ENCODE measurements around the gene DHX16. TPM values are rescaled to one million over a fixed set of nuclear protein-coding genes. Genes with fewer than 3 reads are reported as not detected.

Gene DHX16
- total and polyA plus RNA-seq, 7 donors: 26.6 to 70.3 (median 40.3) TPM

- Histone ChIP-seq H3K27me3 (ENCODE audit: insufficient read depth in 3 of 3, low read length in 2 of 3) (no peaks in the 10 kb centered on the region), H3K4me1 (peaks cover 35% of the 10 kb centered on the region), H3K4me3 (peak overlapping the region; percentile 85), H3K9me3 (no peaks in the 10 kb centered on the region), H3K36me3 (ENCODE audit: insufficient read depth in 1 of 2, low read depth in 1 of 2) (peaks cover 0 to 12% of the 10 kb centered on the region in 2 donors), H3K27ac (peak overlapping the region; percentile 91)
- 37 to 55% (median 45%) methylated on average over 29 of the region's 29 CpGs for WGBS, 3 donors
- TF ChIP-seq CTCF (IDR thresholded peaks at IDR 0.05): no peak
- DNase-seq (no peak), ATAC-seq (no peak)
- intact Hi-C loops (cut with DNase I): loop anchor here in 1 of 2 donors (2.0 to 10.0 kb wide), 2 partner anchors 35 to 399 kb away; partner anchors contain the start of gene TUBB
Measured at GRCh38 chr6:30685157-30686008, 12.6 kb upstream of the DHX16 start.

GRCh38 chr6:30684386-30685156, 11.8 kb upstream of the DHX16 start:
- TF ChIP-seq CTCF (IDR thresholded peaks at IDR 0.05): no peak
- DNase-seq (peak; percentile 53 to 77), ATAC-seq (no peak)
- Histone ChIP-seq H3K4me1 (peaks cover 27% of the 10 kb centered on the region), H3K36me3 (ENCODE audit: insufficient read depth in 1 of 2, low read depth in 1 of 2) (peaks cover 0 to 17% of the 10 kb centered on the region in 2 donors), H3K9me3 (no peaks in the 10 kb centered on the region), H3K27ac (peak overlapping the region; percentile 91), H3K27me3 (ENCODE audit: insufficient read depth in 3 of 3, low read length in 2 of 3) (no peaks in the 10 kb centered on the region), H3K4me3 (peak overlapping the region; percentile 85)
- intact Hi-C loops (cut with DNase I): loop anchor here in 1 of 2 donors (10.0 kb wide), 1 partner anchor 400 kb away; no protein-coding TSS in a partner anchor
- WGBS, 3 donors: 42 to 46% (median 45%) methylated on average over 19 to 21 of the region's 21 CpGs

- no peak for TF ChIP-seq CTCF (IDR thresholded peaks at IDR 0.05)
- H3K36me3 ChIP-seq (ENCODE audit: insufficient read depth in 1 of 2, low read depth in 1 of 2): peaks cover 0 to 17% of the 10 kb centered on the region in 2 donors
- peaks cover 21% of the 10 kb centered on the region for H3K4me1 ChIP-seq
- H3K27me3 ChIP-seq (ENCODE audit: insufficient read depth in 3 of 3, low read length in 2 of 3): no peaks in the 10 kb centered on the region
- H3K4me3 ChIP-seq: peak overlapping the region; percentile 85
- no peak for ATAC-seq
- DNase-seq: no peak
- peak overlapping the region; percentile 91 for H3K27ac ChIP-seq
- intact Hi-C loops (cut with DNase I): loop anchor here in 1 of 2 donors (10.0 kb wide), 1 partner anchor 401 kb away; no protein-coding TSS in a partner anchor
- WGBS, 3 donors: 57 to 66% (median 59%) methylated on average over 2 of the region's 2 CpGs
- H3K9me3 ChIP-seq: no peaks in the 10 kb centered on the region
Measured at GRCh38 chr6:30683980-30684338, 11.2 kb upstream of the DHX16 start.

- no peak for TF ChIP-seq CTCF (IDR thresholded peaks at IDR 0.05)
- Histone ChIP-seq H3K36me3 (ENCODE audit: insufficient read depth in 1 of 2, low read depth in 1 of 2) (peaks cover 0 to 22% of the 10 kb centered on the region in 2 donors), H3K4me1 (peaks cover 15% of the 10 kb centered on the region), H3K4me3 (peak overlapping the region; percentile 85), H3K27me3 (ENCODE audit: insufficient read depth in 3 of 3, low read length in 2 of 3) (no peaks in the 10 kb centered on the region), H3K9me3 (no peaks in the 10 kb centered on the region), H3K27ac (peak overlapping the region; percentile 77)
- intact Hi-C loops (cut with DNase I): loop anchor here in 1 of 2 donors (10.0 kb wide), 1 partner anchor 401 kb away; no protein-coding TSS in a partner anchor
- 28 to 48% (median 44%) methylated on average over 7 of the region's 7 CpGs for WGBS, 3 donors
- DNase-seq (peak in 1 of 2 donors; percentile 57), ATAC-seq (no peak)
Measured at GRCh38 chr6:30683183-30683979, 10.6 kb upstream of the DHX16 start.

Measured in psoas muscle (tissue), 8 donors.